GM23338 (cell line): ENCODE data around the gene GALK1. TPM values are rescaled to one million over a fixed set of nuclear protein-coding genes. Genes with fewer than 3 reads are reported as not detected.

ENCODE experiments used
- ATAC-seq: fragments of 200-7000 bp; cut with Tn5 transposase; 3 replicates; pipeline ENCODE4 v1.9.1; 2020
- DNase-seq: peaks from one replicate; pipeline ENCODE4 v3.0.0-alpha.2; 2015; ENCODE audit warnings: low spot score
- H2AFZ ChIP-seq: fragments of 200-600 bp; sonication (generic); 2 replicates; pipeline ENCODE4 v1.8.0; 2016; ENCODE audit warnings: antibody characterized with exemption, mild to moderate bottlenecking, moderate library complexity
- H3F3A ChIP-seq: fragments of 200-600 bp; sonication (generic); replicated peaks from 2 replicates; pipeline ENCODE4 v1.8.0; 2017; ENCODE audit warnings: antibody characterized with exemption, mixed run types, low read depth
- H3K27ac ChIP-seq: fragments of 200-600 bp; sonication (generic); 2 replicates; pipeline ENCODE4 v1.6.1; 2016; ENCODE audit warnings: low read depth
- H3K27me3 ChIP-seq: fragments of 200-600 bp; sonication (generic); 2 replicates; pipeline ENCODE4 v1.8.0; 2016; ENCODE audit warnings: mild to moderate bottlenecking, mixed run types, moderate library complexity; ENCODE audit not compliant: insufficient read depth
- H3K36me3 ChIP-seq: fragments of 200-600 bp; sonication (generic); 2 replicates; pipeline ENCODE4 v1.8.0; 2016; ENCODE audit warnings: mild to moderate bottlenecking; ENCODE audit not compliant: insufficient read depth
- H3K4me1 ChIP-seq: fragments of 200-600 bp; sonication (generic); 2 replicates; pipeline ENCODE4 v1.8.0; 2016; ENCODE audit warnings: mild to moderate bottlenecking, moderate library complexity; ENCODE audit not compliant: insufficient read depth
- H3K4me2 ChIP-seq: fragments of 200-600 bp; sonication (generic); 2 replicates; pipeline ENCODE4 v1.7.1; 2017; ENCODE audit warnings: mixed run types
- H3K4me3 ChIP-seq: fragments of 200-600 bp; sonication (generic); 2 replicates; pipeline ENCODE4 v1.6.1; 2016; ENCODE audit warnings: mixed run types
- H3K79me2 ChIP-seq: fragments of 200-600 bp; sonication (generic); replicated peaks from 2 replicates; pipeline ENCODE4 v1.8.0; 2017; ENCODE audit warnings: mild to moderate bottlenecking; ENCODE audit not compliant: insufficient read depth
- H3K9me2 ChIP-seq: fragments of 200-600 bp; sonication (generic); 2 replicates; pipeline ENCODE4 v1.8.0; 2017; ENCODE audit not compliant: insufficient read depth
- H4K20me1 ChIP-seq: fragments of 200-600 bp; sonication (generic); replicated peaks from 2 replicates; pipeline ENCODE4 v1.8.0; 2017; ENCODE audit warnings: mild to moderate bottlenecking; ENCODE audit not compliant: insufficient read depth
- H3K27ac Mint-ChIP-seq: 2 replicates; pipeline ENCODE4 v1.8.0; 2020; ENCODE audit warnings: inconsistent platforms, mild to moderate bottlenecking, moderate library complexity, mixed read lengths
- H3K27me3 Mint-ChIP-seq: 3 replicates; pipeline ENCODE4 v1.8.0; 2022; ENCODE audit warnings: low read depth, mild to moderate bottlenecking, moderate library complexity, mixed read lengths, inconsistent platforms; ENCODE audit not compliant: insufficient read depth, poor library complexity
- H3K36me3 Mint-ChIP-seq: 3 replicates; pipeline ENCODE4 v1.8.0; 2021; ENCODE audit warnings: low read depth, mild to moderate bottlenecking, inconsistent platforms, moderate library complexity, mixed read lengths
- H3K4me1 Mint-ChIP-seq: 3 replicates; pipeline ENCODE4 v1.8.0; 2020; ENCODE audit warnings: mild to moderate bottlenecking, inconsistent platforms, mixed read lengths
- H3K4me3 Mint-ChIP-seq: 3 replicates; pipeline ENCODE4 v1.8.0; 2021; ENCODE audit warnings: moderate library complexity, mild to moderate bottlenecking, inconsistent platforms, mixed read lengths
- H3K9me3 Mint-ChIP-seq: 3 replicates; pipeline ENCODE4 v1.8.0; 2020; ENCODE audit warnings: moderate library complexity, mild to moderate bottlenecking, inconsistent platforms, mixed read lengths
- CREB1 ChIP-seq: fragments of 250-450 bp; sonication (Bioruptor Pico); IDR thresholded peaks from 2 replicates; pipeline ENCODE4 v1.5.0; 2020; ENCODE audit warnings: low read depth, mild to moderate bottlenecking, moderate library complexity
- EZH2 ChIP-seq: fragments of 200-600 bp; sonication (generic); IDR thresholded peaks from one replicate; pipeline ENCODE4 v1.8.0; 2017; ENCODE audit warnings: antibody characterized with exemption, mild to moderate bottlenecking, low read depth; ENCODE audit not compliant: unreplicated experiment
- EZH2phosphoT487 ChIP-seq: fragments of 200-600 bp; sonication (generic); IDR thresholded peaks from one replicate; pipeline ENCODE4 v1.8.1; 2018; ENCODE audit warnings: antibody characterized with exemption; ENCODE audit not compliant: unreplicated experiment
- JUNB ChIP-seq: IDR thresholded peaks from one replicate; pipeline ENCODE4 v1.6.1; 2016; ENCODE audit warnings: antibody characterized with exemption; ENCODE audit not compliant: unreplicated experiment
- NANOG ChIP-seq: IDR thresholded peaks from 2 replicates; pipeline ENCODE4 v1.6.1; 2016; ENCODE audit warnings: antibody characterized with exemption, borderline replicate concordance
- POLR2AphosphoS5 ChIP-seq: IDR thresholded peaks from 2 replicates; pipeline ENCODE4 v1.6.1; 2016; ENCODE audit warnings: antibody characterized with exemption, low read depth
- STAT1 ChIP-seq: IDR thresholded peaks from one replicate; pipeline ENCODE4 v1.6.1; 2016; ENCODE audit warnings: antibody characterized with exemption; ENCODE audit not compliant: unreplicated experiment
- ZNF114 ChIP-seq: fragments of 250-450 bp; sonication (Bioruptor Pico); IDR thresholded peaks from 2 replicates; pipeline ENCODE4 v1.5.0; 2020; ENCODE audit warnings: mild to moderate bottlenecking, moderate library complexity
- ZNF331 ChIP-seq: fragments of 250-450 bp; sonication (Bioruptor Pico); IDR thresholded peaks from 2 replicates; pipeline ENCODE4 v1.5.0; 2020; ENCODE audit warnings: low read depth, mild to moderate bottlenecking, moderate library complexity
- polyA plus RNA-seq: library from polyadenylated mRNA; unstranded; fragments of >200 nt; fragmentation: Nextera tagmentation; extraction: Ambion mirVana; gene quantifications from 2 replicates; pipeline ENCODE4 v1.2.1, GENCODE V29; 2016
- total RNA-seq: library from RNA; depleted of rRNA; stranded (reverse); fragments of >200 nt; shearing (Covaris generic); gene quantifications from 2 replicates; pipeline ENCODE4 v1.2.3, GENCODE V29; 2014
- TF ChIP-seq, protein P1 (sequence below): IDR thresholded peaks from one replicate; pipeline ENCODE4 v1.6.1; 2018; ENCODE audit warnings: antibody characterized with exemption; ENCODE audit not compliant: unreplicated experiment
- TF ChIP-seq, protein P2 (sequence below), 2 experiments: fragments of 200-600 bp in 1 of 2; sonication (generic) in 1 of 2; conservative IDR thresholded peaks; 2 replicates each; pipeline versions ENCODE4 v1.5.1 to v1.6.1; 2016 to 2017; ENCODE audit warnings: antibody characterized with exemption in 2 of 2, low read depth in 2 of 2, mild to moderate bottlenecking in 2 of 2, moderate library complexity in 1 of 2
- TF ChIP-seq, protein P3 (sequence below): IDR thresholded peaks from 2 replicates; pipeline ENCODE4 v1.6.1; 2016; ENCODE audit warnings: antibody characterized with exemption
- TF ChIP-seq, protein P4 (sequence below): fragments of 250-450 bp; sonication (Bioruptor Pico); IDR thresholded peaks from 2 replicates; pipeline ENCODE4 v1.5.0; 2020; ENCODE audit warnings: mild to moderate bottlenecking, moderate library complexity

Gene GALK1
- total and polyA plus RNA-seq, 2 experiments from 2014 or later = 30.5 to 31.7 TPM

DNA sequence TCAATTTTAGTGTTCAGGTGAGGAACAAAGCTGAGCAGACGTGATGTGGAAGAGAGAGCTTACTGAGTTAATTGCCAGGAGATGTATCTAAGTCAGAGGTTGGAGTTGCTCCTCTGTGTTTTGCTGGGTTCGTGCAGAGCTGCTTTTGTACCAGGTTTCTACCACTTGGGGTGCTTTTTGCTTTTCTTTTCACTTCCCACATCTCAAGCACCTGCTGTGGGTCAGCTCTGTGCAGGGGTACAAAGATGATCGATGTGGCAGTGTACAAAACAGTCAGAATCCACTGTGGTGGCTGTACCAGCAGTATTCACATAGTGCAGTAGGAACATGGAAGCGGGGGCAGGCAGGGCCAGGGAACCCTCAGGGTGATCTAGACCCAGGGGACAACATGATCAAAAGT lies 34.4 kb upstream of the GALK1 start:
- Mint-ChIP-seq H3K4me3 (no peak overlapping the region), H3K9me3 (no peaks in the 10 kb centered on the region), H3K27ac (no peak overlapping the region), H3K27me3 (no peaks in the 10 kb centered on the region), H3K36me3 (peaks cover 41% of the 10 kb centered on the region), H3K4me1 (no peaks in the 10 kb centered on the region)
- Histone ChIP-seq H4K20me1 (peaks cover 6% of the 10 kb centered on the region), H3F3A (0 out of 2 replicates have a peak, but pooled peaks cover 3% of the 10 kb centered on the region), H3K36me3 (peaks cover 14% of the 10 kb centered on the region; the same call in 1 of the 2 replicates), H3K79me2 (peaks cover 54% of the 10 kb centered on the region), H3K4me1 (no peaks in the 10 kb centered on the region), H3K4me2 (no peak overlapping the region), H3K27me3 (no peaks in the 10 kb centered on the region), H3K27ac (no peak overlapping the region), H2AFZ (no peak overlapping the region), H3K4me3 (no peak overlapping the region), H3K9me2 (no peaks in the 10 kb centered on the region)
- DNase-seq = no peak
- no peak for ATAC-seq
- TF ChIP-seq CREB1 (CRISPR knock-in tag) = no peak
- TF ChIP-seq, protein P1, sequence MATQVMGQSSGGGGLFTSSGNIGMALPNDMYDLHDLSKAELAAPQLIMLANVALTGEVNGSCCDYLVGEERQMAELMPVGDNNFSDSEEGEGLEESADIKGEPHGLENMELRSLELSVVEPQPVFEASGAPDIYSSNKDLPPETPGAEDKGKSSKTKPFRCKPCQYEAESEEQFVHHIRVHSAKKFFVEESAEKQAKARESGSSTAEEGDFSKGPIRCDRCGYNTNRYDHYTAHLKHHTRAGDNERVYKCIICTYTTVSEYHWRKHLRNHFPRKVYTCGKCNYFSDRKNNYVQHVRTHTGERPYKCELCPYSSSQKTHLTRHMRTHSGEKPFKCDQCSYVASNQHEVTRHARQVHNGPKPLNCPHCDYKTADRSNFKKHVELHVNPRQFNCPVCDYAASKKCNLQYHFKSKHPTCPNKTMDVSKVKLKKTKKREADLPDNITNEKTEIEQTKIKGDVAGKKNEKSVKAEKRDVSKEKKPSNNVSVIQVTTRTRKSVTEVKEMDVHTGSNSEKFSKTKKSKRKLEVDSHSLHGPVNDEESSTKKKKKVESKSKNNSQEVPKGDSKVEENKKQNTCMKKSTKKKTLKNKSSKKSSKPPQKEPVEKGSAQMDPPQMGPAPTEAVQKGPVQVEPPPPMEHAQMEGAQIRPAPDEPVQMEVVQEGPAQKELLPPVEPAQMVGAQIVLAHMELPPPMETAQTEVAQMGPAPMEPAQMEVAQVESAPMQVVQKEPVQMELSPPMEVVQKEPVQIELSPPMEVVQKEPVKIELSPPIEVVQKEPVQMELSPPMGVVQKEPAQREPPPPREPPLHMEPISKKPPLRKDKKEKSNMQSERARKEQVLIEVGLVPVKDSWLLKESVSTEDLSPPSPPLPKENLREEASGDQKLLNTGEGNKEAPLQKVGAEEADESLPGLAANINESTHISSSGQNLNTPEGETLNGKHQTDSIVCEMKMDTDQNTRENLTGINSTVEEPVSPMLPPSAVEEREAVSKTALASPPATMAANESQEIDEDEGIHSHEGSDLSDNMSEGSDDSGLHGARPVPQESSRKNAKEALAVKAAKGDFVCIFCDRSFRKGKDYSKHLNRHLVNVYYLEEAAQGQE = no peak
- no peak for TF ChIP-seq JUNB
- TF ChIP-seq EZH2 = no peak
- TF ChIP-seq ZNF331 (CRISPR knock-in tag) = no peak
- TF ChIP-seq, protein P2, sequence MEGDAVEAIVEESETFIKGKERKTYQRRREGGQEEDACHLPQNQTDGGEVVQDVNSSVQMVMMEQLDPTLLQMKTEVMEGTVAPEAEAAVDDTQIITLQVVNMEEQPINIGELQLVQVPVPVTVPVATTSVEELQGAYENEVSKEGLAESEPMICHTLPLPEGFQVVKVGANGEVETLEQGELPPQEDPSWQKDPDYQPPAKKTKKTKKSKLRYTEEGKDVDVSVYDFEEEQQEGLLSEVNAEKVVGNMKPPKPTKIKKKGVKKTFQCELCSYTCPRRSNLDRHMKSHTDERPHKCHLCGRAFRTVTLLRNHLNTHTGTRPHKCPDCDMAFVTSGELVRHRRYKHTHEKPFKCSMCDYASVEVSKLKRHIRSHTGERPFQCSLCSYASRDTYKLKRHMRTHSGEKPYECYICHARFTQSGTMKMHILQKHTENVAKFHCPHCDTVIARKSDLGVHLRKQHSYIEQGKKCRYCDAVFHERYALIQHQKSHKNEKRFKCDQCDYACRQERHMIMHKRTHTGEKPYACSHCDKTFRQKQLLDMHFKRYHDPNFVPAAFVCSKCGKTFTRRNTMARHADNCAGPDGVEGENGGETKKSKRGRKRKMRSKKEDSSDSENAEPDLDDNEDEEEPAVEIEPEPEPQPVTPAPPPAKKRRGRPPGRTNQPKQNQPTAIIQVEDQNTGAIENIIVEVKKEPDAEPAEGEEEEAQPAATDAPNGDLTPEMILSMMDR (conservative IDR thresholded peaks at IDR 0.05; ENCODE audit: low read depth in 2 of 2) = no peak
- TF ChIP-seq POLR2AphosphoS5 = no peak
- TF ChIP-seq ZNF114 (CRISPR knock-in tag) = no peak
- TF ChIP-seq NANOG = no peak
- TF ChIP-seq STAT1 = no peak
- TF ChIP-seq, protein P3, sequence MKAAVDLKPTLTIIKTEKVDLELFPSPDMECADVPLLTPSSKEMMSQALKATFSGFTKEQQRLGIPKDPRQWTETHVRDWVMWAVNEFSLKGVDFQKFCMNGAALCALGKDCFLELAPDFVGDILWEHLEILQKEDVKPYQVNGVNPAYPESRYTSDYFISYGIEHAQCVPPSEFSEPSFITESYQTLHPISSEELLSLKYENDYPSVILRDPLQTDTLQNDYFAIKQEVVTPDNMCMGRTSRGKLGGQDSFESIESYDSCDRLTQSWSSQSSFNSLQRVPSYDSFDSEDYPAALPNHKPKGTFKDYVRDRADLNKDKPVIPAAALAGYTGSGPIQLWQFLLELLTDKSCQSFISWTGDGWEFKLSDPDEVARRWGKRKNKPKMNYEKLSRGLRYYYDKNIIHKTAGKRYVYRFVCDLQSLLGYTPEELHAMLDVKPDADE = no peak
- TF ChIP-seq EZH2phosphoT487 = no peak
- TF ChIP-seq, protein P4, sequence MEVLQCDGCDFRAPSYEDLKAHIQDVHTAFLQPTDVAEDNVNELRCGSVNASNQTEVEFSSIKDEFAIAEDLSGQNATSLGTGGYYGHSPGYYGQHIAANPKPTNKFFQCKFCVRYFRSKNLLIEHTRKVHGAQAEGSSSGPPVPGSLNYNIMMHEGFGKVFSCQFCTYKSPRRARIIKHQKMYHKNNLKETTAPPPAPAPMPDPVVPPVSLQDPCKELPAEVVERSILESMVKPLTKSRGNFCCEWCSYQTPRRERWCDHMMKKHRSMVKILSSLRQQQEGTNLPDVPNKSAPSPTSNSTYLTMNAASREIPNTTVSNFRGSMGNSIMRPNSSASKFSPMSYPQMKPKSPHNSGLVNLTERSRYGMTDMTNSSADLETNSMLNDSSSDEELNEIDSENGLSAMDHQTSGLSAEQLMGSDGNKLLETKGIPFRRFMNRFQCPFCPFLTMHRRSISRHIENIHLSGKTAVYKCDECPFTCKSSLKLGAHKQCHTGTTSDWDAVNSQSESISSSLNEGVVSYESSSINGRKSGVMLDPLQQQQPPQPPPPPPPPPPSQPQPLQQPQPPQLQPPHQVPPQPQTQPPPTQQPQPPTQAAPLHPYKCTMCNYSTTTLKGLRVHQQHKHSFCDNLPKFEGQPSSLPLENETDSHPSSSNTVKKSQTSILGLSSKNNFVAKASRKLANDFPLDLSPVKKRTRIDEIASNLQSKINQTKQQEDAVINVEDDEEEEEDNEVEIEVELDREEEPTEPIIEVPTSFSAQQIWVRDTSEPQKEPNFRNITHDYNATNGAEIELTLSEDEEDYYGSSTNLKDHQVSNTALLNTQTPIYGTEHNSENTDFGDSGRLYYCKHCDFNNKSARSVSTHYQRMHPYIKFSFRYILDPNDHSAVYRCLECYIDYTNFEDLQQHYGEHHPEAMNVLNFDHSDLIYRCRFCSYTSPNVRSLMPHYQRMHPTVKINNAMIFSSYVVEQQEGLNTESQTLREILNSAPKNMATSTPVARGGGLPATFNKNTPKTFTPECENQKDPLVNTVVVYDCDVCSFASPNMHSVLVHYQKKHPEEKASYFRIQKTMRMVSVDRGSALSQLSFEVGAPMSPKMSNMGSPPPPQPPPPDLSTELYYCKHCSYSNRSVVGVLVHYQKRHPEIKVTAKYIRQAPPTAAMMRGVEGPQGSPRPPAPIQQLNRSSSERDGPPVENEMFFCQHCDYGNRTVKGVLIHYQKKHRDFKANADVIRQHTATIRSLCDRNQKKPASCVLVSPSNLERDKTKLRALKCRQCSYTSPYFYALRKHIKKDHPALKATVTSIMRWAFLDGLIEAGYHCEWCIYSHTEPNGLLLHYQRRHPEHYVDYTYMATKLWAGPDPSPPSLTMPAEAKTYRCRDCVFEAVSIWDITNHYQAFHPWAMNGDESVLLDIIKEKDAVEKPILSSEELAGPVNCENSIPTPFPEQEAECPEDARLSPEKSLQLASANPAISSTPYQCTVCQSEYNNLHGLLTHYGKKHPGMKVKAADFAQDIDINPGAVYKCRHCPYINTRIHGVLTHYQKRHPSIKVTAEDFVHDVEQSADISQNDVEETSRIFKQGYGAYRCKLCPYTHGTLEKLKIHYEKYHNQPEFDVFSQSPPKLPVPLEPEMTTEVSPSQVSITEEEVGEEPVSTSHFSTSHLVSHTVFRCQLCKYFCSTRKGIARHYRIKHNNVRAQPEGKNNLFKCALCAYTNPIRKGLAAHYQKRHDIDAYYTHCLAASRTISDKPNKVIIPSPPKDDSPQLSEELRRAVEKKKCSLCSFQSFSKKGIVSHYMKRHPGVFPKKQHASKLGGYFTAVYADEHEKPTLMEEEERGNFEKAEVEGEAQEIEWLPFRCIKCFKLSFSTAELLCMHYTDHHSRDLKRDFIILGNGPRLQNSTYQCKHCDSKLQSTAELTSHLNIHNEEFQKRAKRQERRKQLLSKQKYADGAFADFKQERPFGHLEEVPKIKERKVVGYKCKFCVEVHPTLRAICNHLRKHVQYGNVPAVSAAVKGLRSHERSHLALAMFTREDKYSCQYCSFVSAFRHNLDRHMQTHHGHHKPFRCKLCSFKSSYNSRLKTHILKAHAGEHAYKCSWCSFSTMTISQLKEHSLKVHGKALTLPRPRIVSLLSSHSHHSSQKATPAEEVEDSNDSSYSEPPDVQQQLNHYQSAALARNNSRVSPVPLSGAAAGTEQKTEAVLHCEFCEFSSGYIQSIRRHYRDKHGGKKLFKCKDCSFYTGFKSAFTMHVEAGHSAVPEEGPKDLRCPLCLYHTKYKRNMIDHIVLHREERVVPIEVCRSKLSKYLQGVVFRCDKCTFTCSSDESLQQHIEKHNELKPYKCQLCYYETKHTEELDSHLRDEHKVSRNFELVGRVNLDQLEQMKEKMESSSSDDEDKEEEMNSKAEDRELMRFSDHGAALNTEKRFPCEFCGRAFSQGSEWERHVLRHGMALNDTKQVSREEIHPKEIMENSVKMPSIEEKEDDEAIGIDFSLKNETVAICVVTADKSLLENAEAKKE (CRISPR knock-in tag) = no peak
